HG03457 (cell line): ENCODE results near the gene CIITA.
A peak's percentile ranks its signal among the peaks of the same experiment; 100 is the strongest.
"Not testable (repeated sequence)": the region's sequence is repeated elsewhere in the genome, so short reads cannot be mapped to it uniquely, and the experiment has no call there.

Source experiments
- ATAC-seq: cut with Tn5 transposase; IDR thresholded peaks from one replicate; pipeline ENCODE4 v1.9.1; 2021; ENCODE audit warnings: moderate number of reproducible peaks; ENCODE audit not compliant: unreplicated experiment

The CIITA gene

GRCh38 chr16:10949424-10949970 lies 72.5 kb downstream of the CIITA start:
- ATAC-seq = peak; percentile 66

- ATAC-seq = no peak
Observed at GRCh38 chr16:10950393-10950792, 73.4 kb downstream of the CIITA start.

- ATAC-seq = no peak
Observed at GRCh38 chr16:10951026-10951425, 74.0 kb downstream of the CIITA start.

GRCh38 chr16:10954903-10955302 lies 77.9 kb downstream of the CIITA start:
- no peak for ATAC-seq

GRCh38 chr16:10957771-10958482 lies 80.9 kb downstream of the CIITA start:
- no peak for ATAC-seq

- ATAC-seq = no peak
Observed at GRCh38 chr16:10959161-10959560, 82.2 kb downstream of the CIITA start.

GRCh38 chr16:10961231-10961630 lies 84.2 kb downstream of the CIITA start:
- no peak for ATAC-seq

GRCh38 chr16:10964039-10964890 lies 87.3 kb downstream of the CIITA start:
- no peak for ATAC-seq

- ATAC-seq = no peak
Observed at GRCh38 chr16:10964891-10965326, 87.9 kb downstream of the CIITA start.

- peak; percentile 60 for ATAC-seq
Observed at GRCh38 chr16:10965440-10966061, 88.5 kb downstream of the CIITA start.

GRCh38 chr16:10966129-10966528 lies 89.1 kb downstream of the CIITA start:
- no peak for ATAC-seq

- not testable (repeated sequence) for ATAC-seq
Observed at GRCh38 chr16:10966559-10966958, 89.6 kb downstream of the CIITA start.

GRCh38 chr16:10967986-10968385 lies 91.0 kb downstream of the CIITA start:
- ATAC-seq = no peak

GRCh38 chr16:10968498-10968897 lies 91.5 kb downstream of the CIITA start:
- no peak for ATAC-seq

GRCh38 chr16:10969615-10970014 lies 92.6 kb downstream of the CIITA start:
- no peak for ATAC-seq

- ATAC-seq = no peak
Observed at GRCh38 chr16:10970065-10970464, 93.1 kb downstream of the CIITA start.

GRCh38 chr16:10971560-10971961 lies 94.6 kb downstream of the CIITA start:
- ATAC-seq = no peak

- ATAC-seq = no peak
Observed at GRCh38 chr16:10972108-10972818, 95.3 kb downstream of the CIITA start.

- no peak for ATAC-seq
Observed at GRCh38 chr16:10972819-10973464, 95.9 kb downstream of the CIITA start.

GRCh38 chr16:10976634-10977033 lies 99.6 kb downstream of the CIITA start:
- no peak for ATAC-seq
